ENCODE measurements around the gene MKX.

GRCh38 chr10:27679369-27679912 is 66.2 kb downstream of the MKX start:
- TF ChIP-seq ZNF449 (CRISPR knock-in tag; IDR thresholded peaks at IDR 0.05) (no peak), CTCF (IDR thresholded peaks at IDR 0.05 in 2 of 3, conservative IDR thresholded peaks at IDR 0.05 in 1 of 3; ENCODE audit: insufficient read depth in 2 of 3, low read depth in 1 of 3, low read length in 3 of 3) (no peak), IRF2 (CRISPR knock-in tag; IDR thresholded peaks at IDR 0.05) (no peak), FOXA3 (CRISPR knock-in tag; conservative IDR thresholded peaks at IDR 0.05 in 1 of 2, IDR thresholded peaks at IDR 0.05 in 1 of 2) (no peak), USF1 (CRISPR knock-in tag; IDR thresholded peaks at IDR 0.05) (no peak), TBP (optimal IDR thresholded peaks at IDR 0.05; ENCODE audit: low read depth, low read length) (no peak), ZBTB43 (CRISPR knock-in tag; IDR thresholded peaks at IDR 0.05) (no peak), AFF4 (CRISPR knock-in tag; IDR thresholded peaks at IDR 0.05) (no peak), ETV6 (IDR thresholded peaks at IDR 0.05; ENCODE audit: borderline replicate concordance in 1 of 2, low read depth in 2 of 2, low read length in 1 of 2) (no peak), ETV6 (CRISPR knock-in tag; IDR thresholded peaks at IDR 0.05; ENCODE audit: borderline replicate concordance) (no peak), FUS (optimal IDR thresholded peaks at IDR 0.05; ENCODE audit: low read depth, low read length) (no peak)
